NCI-H345 (cell line): ENCODE data around the gene CMTM4.
"Not testable (repeated sequence)": the region's sequence is repeated elsewhere in the genome, so short reads cannot be mapped to it uniquely, and the experiment has no call there.

Experiments
- DNase-seq: peaks from one replicate; lab custom pipeline; 2025; lab: John Stamatoyannopoulos, UW

The CMTM4 gene

DNA sequence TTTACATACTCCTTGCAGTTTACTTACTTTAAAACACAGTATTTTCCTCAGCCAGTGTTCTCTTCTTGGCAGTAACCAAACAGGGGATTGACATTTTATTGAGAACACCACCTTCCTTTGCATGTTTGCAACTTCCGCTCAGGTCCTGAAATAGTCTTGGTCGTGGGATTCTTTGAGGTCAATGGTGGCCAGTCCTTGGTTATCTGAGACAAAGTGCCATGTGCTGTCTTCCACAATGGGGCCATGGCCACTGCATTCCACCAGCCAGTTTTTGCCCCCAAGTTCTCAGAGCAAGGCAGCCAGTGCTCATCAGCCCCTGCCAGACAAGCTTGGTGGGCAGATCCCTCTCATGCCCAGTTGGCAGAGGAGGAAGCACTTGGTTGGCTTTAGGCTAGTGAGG is 22.9 kb downstream of the CMTM4 start:
- DNase-seq, result no peak

GRCh38 chr16:66670691-66671388 is 25.7 kb downstream of the CMTM4 start:
- DNase-seq, result no peak

- no peak for DNase-seq
These were observed 27.6 kb downstream of the CMTM4 start for GRCh38 chr16:66668777-66669444.

DNA sequence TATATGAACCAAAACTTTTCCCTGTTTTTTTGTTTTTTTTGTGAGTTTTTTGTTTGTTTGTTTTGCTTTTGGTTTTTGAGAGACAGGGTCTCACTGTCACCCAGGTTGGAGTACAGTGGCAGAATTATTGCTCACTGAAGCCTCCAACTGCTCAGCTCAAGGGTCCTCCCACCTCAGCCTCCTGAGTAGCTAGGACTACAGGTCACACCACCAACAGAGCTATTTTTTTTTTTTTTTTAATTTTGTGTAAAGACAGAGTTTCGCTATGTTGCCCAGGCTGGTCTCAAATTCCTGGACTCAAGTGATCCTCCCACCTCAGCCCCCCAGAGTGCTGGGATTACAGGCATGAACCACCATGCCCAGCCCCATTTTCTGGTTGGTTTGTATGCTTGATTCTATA is 28.6 kb downstream of the CMTM4 start:
- no peak for DNase-seq

GRCh38 chr16:66662445-66663194 is 33.9 kb downstream of the CMTM4 start:
- no peak for DNase-seq

GRCh38 chr16:66661671-66662346 is 34.7 kb downstream of the CMTM4 start:
- DNase-seq, result not testable (repeated sequence)

DNA sequence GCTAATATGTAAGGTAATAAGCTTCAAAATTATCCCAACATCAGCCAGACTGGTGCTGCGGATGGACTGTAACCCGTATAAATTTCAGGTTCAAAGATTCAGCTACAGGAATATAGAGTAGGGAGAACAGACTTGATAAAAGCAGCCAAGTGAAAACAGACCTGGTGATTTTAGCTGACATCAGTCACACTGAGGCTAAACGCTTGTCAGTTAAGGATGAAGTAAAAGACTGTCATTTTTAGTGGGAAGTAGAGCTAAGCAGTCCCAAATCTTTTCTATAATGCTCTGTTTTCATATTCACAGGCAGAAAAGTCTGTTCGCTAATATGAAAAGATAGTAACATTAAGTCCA is 35.4 kb downstream of the CMTM4 start:
- DNase-seq, result no peak

- no peak for DNase-seq
These were observed 35.9 kb downstream of the CMTM4 start for GRCh38 chr16:66660422-66661209.

- no peak for DNase-seq
These were observed 37.7 kb downstream of the CMTM4 start for GRCh38 chr16:66658860-66659190.

DNA sequence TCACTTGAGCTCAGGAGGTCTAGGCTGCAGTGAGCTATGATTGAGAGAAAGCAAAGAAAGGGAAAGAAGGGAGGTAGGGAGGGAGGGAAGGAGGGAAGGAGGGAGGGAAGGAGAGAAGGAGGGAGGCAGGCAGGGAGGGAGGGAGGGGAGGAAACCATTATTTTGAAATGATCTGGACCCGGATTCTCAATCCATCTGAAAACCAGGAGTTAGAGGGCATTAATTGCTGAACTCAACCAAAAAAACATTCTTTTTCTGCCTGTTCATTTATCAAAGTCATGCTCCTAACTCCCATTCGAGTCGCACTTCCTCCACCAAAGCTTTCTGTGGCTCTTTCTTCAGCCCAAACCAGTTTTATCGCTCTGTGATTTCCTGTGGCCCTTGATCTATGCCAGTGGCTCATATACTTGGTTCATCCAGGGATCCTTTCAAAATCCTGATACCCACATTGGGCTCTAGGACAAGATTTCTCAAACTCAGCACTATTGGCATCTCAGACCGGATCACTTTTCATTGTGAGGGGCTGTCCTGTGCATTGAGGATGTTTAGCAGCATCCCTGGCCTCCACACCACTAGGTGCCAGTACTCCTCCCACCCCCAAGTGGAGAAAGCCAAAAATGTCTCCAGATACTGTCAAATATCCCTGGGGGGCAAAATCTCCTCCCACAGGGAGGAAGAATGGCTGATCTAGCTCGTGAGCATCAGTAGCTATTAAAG is 38.2 kb downstream of the CMTM4 start:
- no peak for DNase-seq

GRCh38 chr16:66656547-66656946 is 40.0 kb downstream of the CMTM4 start:
- no peak for DNase-seq

DNA sequence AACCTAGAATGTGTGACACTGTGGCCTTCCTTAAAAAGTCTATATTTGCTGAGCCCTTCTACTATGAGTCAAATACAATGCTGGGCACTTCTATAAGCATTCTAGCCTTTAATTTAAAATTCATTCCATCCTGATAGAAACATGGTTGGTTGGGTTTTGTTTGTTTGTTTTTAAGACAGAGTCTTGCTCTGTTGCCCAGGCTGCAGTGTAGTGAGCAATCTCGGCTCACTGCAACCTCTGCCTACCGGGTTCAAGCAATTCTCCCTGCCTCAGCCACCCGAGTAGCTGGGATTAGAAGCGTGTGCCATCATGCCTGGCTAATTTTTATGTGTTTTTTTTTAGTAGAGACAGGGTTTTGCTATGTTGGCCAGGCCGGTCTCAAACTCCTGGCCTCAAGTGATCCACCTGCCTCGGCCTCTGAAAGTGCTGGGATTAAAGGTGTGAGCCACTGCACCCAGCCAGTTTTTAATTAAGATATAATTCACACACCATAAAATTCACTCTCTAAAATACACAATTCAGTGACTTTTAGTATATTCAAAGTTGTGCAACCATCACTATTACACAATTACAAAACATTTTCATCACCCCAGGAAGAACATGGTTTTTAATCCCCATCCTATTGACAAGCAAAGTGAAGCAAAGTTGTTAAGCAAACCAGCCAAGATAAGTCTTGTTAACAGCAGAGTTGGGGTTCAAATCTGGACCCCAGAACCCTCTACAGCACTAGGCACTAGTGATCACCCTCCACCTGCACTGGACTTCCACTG is 42.8 kb downstream of the CMTM4 start:
- DNase-seq, result no peak

GRCh38 chr16:66652661-66653360 is 43.7 kb downstream of the CMTM4 start:
- DNase-seq, result no peak

GRCh38 chr16:66651965-66652364 is 44.6 kb downstream of the CMTM4 start:
- no peak for DNase-seq

DNA sequence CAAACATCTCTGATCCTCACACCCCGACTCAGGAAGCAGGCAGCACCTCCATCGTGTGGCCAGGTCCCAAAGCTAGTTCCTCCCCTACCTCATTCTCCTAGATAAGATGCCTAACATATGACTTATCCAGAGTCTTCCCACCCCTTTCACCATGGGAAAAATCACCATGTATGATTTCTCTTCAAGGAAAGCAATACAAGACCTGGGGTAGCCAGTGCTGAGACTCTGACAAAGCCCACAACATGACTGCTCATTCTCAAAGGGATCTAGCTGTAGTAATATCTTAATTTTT is 45.1 kb downstream of the CMTM4 start:
- no peak for DNase-seq

GRCh38 chr16:66650707-66651473 is 45.7 kb downstream of the CMTM4 start:
- peak; percentile 81 for DNase-seq

- DNase-seq, result no peak
These were observed 46.8 kb downstream of the CMTM4 start for GRCh38 chr16:66649636-66650205.

DNA sequence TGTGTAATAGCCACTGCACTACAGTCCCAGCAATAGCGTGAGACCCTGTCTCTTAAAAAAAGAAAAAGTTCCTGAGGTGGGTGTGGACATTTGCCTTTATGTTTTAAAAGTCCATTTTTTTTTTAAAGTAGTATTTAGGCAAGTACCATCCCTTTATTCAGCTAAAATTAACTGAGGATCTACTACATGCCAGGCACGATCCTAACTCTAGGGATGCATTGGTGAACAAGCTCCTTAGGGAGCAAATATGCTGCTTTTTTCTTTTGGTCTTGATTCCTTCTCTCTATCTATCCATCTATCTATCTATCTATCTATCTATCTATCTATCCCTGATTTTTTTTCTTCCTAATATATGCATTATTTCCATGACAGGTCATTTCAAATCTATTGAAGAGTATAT is 47.4 kb downstream of the CMTM4 start:
- DNase-seq, result no peak

DNA sequence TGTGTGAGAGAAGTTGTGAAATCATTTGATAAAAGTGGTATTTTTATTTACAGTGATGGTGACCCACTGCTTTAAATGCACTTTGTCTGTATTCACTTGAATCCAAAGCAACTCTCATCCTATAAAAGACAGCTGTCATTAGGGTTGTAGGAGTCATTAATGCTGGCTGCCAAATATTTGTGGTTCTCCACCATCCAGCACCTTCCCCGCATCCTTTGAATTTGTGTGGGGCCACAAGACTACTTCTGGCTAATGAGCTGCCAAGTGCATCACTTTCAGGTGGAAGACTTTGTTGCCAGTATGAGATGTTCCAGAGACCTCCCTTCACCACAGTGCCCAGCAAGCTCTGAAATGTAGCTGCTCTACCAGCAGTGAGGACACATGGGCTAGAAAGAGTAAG is 48.7 kb downstream of the CMTM4 start:
- no peak for DNase-seq
